HepG2 (cell line): ENCODE results near the gene NCKIPSD. TPM values are rescaled to one million over a fixed set of nuclear protein-coding genes. Genes with fewer than 3 reads are reported as not detected.
A peak's percentile ranks its signal among the peaks of the same experiment; 100 is the strongest.

Experiments used
- ATAC-seq: fragments of 200-7000 bp; cut with Tn5 transposase; 3 replicates; pipeline ENCODE4 v1.9.1; 2020; ENCODE audit warnings: mild to moderate bottlenecking, moderate library complexity
- BruUV-seq: library from RNA; stranded (reverse); fragments of 400-500 nt; replicated peaks from 2 replicates; lab custom pipeline; 2021; lab: Mats Ljungman, UMichigan
- CTCF ChIA-PET: fragments of 300-600 bp; formaldehyde crosslinking; extraction: SDS; loops from one replicate; lab custom pipeline; 2021; ENCODE audit warnings: low total read pairs, inconsistent platforms, low intra/inter-chr PET ratio; lab: Yijun Ruan, JAX
- POLR2A ChIA-PET: fragments of 350-600 bp; sonication (Branson Sonifier 250); formaldehyde crosslinking; loops from one replicate; lab custom pipeline; 2020; ENCODE audit warnings: antibody characterized with exemption, inconsistent platforms; lab: Yijun Ruan, JAX
- DNase-seq: peaks from one replicate; pipeline ENCODE4 v3.0.0-alpha.2; 2015; ENCODE audit warnings: low spot score
- FAIRE-seq: peaks from 3 replicates; lab custom pipeline; 2011; peaks lifted over from hg19 to GRCh38; lab: Jason Lieb, UNC
- H2AFZ ChIP-seq: one replicate; pipeline ENCODE4 v1.6.1; 2011; ENCODE audit warnings: low read length, inconsistent platforms
- H3K27ac ChIP-seq: fragments of 300-600 bp; 3 replicates; pipeline ENCODE4 v1.8.0; 2011; ENCODE audit warnings: mixed run types, mild to moderate bottlenecking, mixed read lengths, low read length, inconsistent platforms; ENCODE audit not compliant: insufficient read depth; ENCODE audit errors: extremely low read length
- H3K27me3 ChIP-seq, 2 experiments: fragments of 200-600 bp in 1 of 2; 2 replicates in 1 of 2; 3 replicates in 1 of 2; pipeline versions ENCODE4 v1.6.0 to v1.8.0; 2011; ENCODE audit warnings: low read length in 2 of 2, mild to moderate bottlenecking in 2 of 2, moderate library complexity in 2 of 2, inconsistent platforms in 1 of 2; ENCODE audit not compliant: insufficient read depth in 2 of 2, control insufficient read depth in 1 of 2
- H3K36me3 ChIP-seq, 2 experiments: fragments of 200-600 bp in 1 of 2; replicated peaks in 1 of 2; 2 replicates in 1 of 2; 3 replicates in 1 of 2; pipeline versions ENCODE4 v1.5.1 to v1.8.0; 2011; ENCODE audit warnings: low read length in 2 of 2, inconsistent platforms in 1 of 2; ENCODE audit not compliant: insufficient read depth in 2 of 2, control insufficient read depth in 1 of 2
- H3K4me1 ChIP-seq: 2 replicates; pipeline ENCODE4 v1.5.1; 2012; ENCODE audit warnings: low read length, inconsistent platforms; ENCODE audit not compliant: insufficient read depth
- H3K4me2 ChIP-seq: 2 replicates; pipeline ENCODE4 v1.6.0; 2011; ENCODE audit warnings: low read depth, low read length, inconsistent platforms
- H3K4me3 ChIP-seq, 3 experiments: fragments of 200-600 bp in 1 of 3; sonication (generic), shearing (Covaris generic) in 1 of 3; replicated peaks in 1 of 3; 2 replicates each; pipeline ENCODE4 v1.5.1; 2011 to 2016; ENCODE audit warnings: low read length in 3 of 3, inconsistent platforms in 2 of 3, low read depth in 2 of 3, mild to moderate bottlenecking in 2 of 3, control low read depth in 1 of 3, mixed read lengths in 1 of 3; ENCODE audit not compliant: insufficient read depth in 1 of 3
- H3K79me2 ChIP-seq: one replicate; pipeline ENCODE4 v1.6.1; 2011; ENCODE audit warnings: low read length, inconsistent platforms; ENCODE audit not compliant: insufficient read depth
- H3K9ac ChIP-seq: 2 replicates; pipeline ENCODE4 v1.6.0; 2011; ENCODE audit warnings: mild to moderate bottlenecking, low read depth, low read length, inconsistent platforms; ENCODE audit not compliant: insufficient read depth
- H3K9me3 ChIP-seq: 2 replicates; pipeline ENCODE4 v1.5.1; 2012; ENCODE audit warnings: mild to moderate bottlenecking, low read length
- H4K20me1 ChIP-seq: 2 replicates; pipeline ENCODE4 v1.6.0; 2011; ENCODE audit warnings: inconsistent platforms, mild to moderate bottlenecking, low read length, moderate library complexity; ENCODE audit not compliant: insufficient read depth
- RBM22 ChIP-seq: fragments of 200-400 bp; formaldehyde crosslinking; optimal IDR thresholded peaks from 2 replicates; pipeline ENCODE3; 2017; ENCODE audit warnings: mild to moderate bottlenecking, low read length, moderate library complexity
- SAFB2 ChIP-seq: sonication (generic); formaldehyde crosslinking; IDR thresholded peaks from 2 replicates; pipeline ENCODE4 v1.5.1; 2020; ENCODE audit warnings: missing genetic modification reagents, low read depth, mild to moderate bottlenecking, borderline replicate concordance
- ZNF224 ChIP-seq: sonication (generic); formaldehyde crosslinking; IDR thresholded peaks from 2 replicates; pipeline ENCODE4 v1.5.0; 2020; ENCODE audit warnings: mild to moderate bottlenecking, missing genetic modification reagents
- WGBS: methylation state at CpG from one replicate; pipeline ENCODE4 v1.1.6; 2017; ENCODE audit warnings: low lambda C conversion rate; 5-methylcytosine and 5-hydroxymethylcytosine counted together
- in situ Hi-C: cut with HindIII; loops from 2 replicates; pipeline ENCODE4 v1.10.0; 2017; ENCODE audit warnings: low pct_unique_long_range_greater_than_20kb; ENCODE audit not compliant: extremely low pct_ligation_motif_present
- intact Hi-C: fragments of 100-400 bp; cut with micrococcal nuclease; formaldehyde crosslinking; loops from one replicate; pipeline ENCODE4 v1.10.0; 2022; ENCODE audit not compliant: unreplicated experiment
- polyA plus RNA-seq, 8 experiments: library from polyadenylated mRNA; depleted of rRNA in 3 of 8; stranded (reverse) in 7 of 8; unstranded in 1 of 8; fragments of >200 nt; fragmentation: Illumina TruSeq in 4 of 8; extraction: Trizol in 4 of 8; gene quantifications; 2 replicates each; pipeline versions ENCODE4 v1.2.1 to v1.2.3, GENCODE V29; 2011 to 2016; ENCODE audit warnings: low read depth in 4 of 8, missing spikeins in 1 of 8, mixed read lengths in 1 of 8; ENCODE audit not compliant: insufficient read depth in 1 of 8
- total RNA-seq, 5 experiments: library from RNA; depleted of rRNA; stranded (reverse); fragments of >200 nt; fragmentation: Illumina TruSeq; extraction: Trizol; gene quantifications; 2 replicates each; pipeline ENCODE4 v1.2.3, GENCODE V29; 2016; ENCODE audit warnings: low read depth in 1 of 5
- TF ChIP-seq, protein P1 (sequence below): sonication (generic); formaldehyde crosslinking; IDR thresholded peaks from 2 replicates; pipeline ENCODE4 v1.8.0; 2022; ENCODE audit warnings: missing genetic modification reagents, low read depth, mild to moderate bottlenecking, borderline replicate concordance
- TF ChIP-seq, protein P2 (sequence below): sonication (generic); formaldehyde crosslinking; IDR thresholded peaks from 2 replicates; pipeline ENCODE4 v1.8.1; 2023; ENCODE audit warnings: mild to moderate bottlenecking, inconsistent platforms, moderate library complexity, missing genetic modification reagents, borderline replicate concordance

The NCKIPSD gene
- total and polyA plus RNA-seq, 2 of the 13 experiments (the other 11 are each of a cell fraction or from before 2014, with no cell fraction given) = 13.5 to 35.2 TPM

DNA sequence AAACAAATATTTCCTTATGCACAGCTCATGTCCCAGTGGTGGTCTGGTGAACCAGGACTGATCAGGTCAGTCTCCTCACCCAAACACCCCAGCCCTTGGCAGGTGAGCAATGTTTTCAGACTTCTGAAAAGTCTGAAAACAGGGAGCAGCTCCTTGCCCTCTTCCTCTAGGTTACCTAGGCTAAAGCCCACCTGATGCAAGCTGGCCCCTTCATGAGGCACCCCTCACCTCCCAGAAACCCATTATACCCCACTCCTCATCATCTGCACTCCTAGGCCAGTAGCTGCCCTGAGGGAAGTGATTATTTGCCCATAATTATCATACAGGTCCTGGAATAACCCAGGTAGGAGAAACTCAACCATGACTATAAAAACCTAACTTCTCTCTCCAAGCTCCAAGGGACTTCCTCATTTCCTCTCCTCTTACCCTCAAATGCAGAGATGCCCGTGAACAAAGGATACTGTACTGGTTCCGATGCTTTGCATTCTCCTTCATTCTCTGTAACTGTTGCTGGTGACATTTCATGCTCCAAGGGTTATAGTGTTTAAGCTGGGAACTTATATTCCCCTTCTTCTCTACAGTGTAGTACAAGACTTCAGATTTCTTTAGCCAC lies 5.2 kb upstream of the NCKIPSD start:
- no peak overlapping the region for H3K4me2 ChIP-seq
- in situ Hi-C loops = no loop called here
- no peak for DNase-seq
- peaks cover 5% of the 10 kb centered on the region for H3K79me2 ChIP-seq
- no TSS peak for BruUV-seq
- ATAC-seq = no peak
- POLR2A ChIA-PET = no interaction called here
- no peak overlapping the region for H3K4me3 ChIP-seq
- no peak overlapping the region for H2AFZ ChIP-seq
- peaks cover 12% of the 10 kb centered on the region; the same call in 1 of the 2 replicates for H4K20me1 ChIP-seq
- H3K27ac ChIP-seq = no peak overlapping the region
- peaks cover 8% of the 10 kb centered on the region for H3K4me1 ChIP-seq
- FAIRE-seq = no peak
- H3K9ac ChIP-seq = no peak overlapping the region
- CTCF ChIA-PET = no interaction called here
- intact Hi-C loops = no loop called here
- H3K27me3 ChIP-seq = no peaks in the 10 kb centered on the region; a peak in 1 of 5 replicates
- peak; percentile 22 for TF ChIP-seq RBM22
- TF ChIP-seq, protein P1, sequence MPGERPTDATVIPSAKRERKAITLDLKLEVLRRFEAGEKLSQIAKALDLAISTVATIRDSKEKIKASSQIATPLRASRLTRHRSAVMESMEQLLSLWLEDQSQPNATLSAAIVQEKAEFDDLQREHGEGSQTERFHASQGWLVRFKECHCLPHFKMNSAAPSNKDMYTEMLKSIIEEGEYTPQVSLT (CRISPR knock-in tag) = no peak
- no peaks in the 10 kb centered on the region for H3K9me3 ChIP-seq
- peaks cover 35 to 76% of the 10 kb centered on the region in 2 experiments for H3K36me3 ChIP-seq
- 96% methylated on average over 2 of the region's 2 CpGs for WGBS

GRCh38 chr3:48689384-48689783 lies 3.7 kb upstream of the NCKIPSD start:
- WGBS = 79% methylated on average over 5 of the region's 5 CpGs
- H3K27me3 ChIP-seq = no peaks in the 10 kb centered on the region; a peak in 2 of 5 replicates
- ATAC-seq (no peak), FAIRE-seq (no peak), DNase-seq (no peak)
- no peak overlapping the region for H3K27ac ChIP-seq
- H4K20me1 ChIP-seq = no peaks in the 10 kb centered on the region
- no peak overlapping the region for H2AFZ ChIP-seq
- POLR2A ChIA-PET = no interaction called here
- intact Hi-C loops (no loop called here), in situ Hi-C loops (no loop called here)
- TF ChIP-seq, protein P2, sequence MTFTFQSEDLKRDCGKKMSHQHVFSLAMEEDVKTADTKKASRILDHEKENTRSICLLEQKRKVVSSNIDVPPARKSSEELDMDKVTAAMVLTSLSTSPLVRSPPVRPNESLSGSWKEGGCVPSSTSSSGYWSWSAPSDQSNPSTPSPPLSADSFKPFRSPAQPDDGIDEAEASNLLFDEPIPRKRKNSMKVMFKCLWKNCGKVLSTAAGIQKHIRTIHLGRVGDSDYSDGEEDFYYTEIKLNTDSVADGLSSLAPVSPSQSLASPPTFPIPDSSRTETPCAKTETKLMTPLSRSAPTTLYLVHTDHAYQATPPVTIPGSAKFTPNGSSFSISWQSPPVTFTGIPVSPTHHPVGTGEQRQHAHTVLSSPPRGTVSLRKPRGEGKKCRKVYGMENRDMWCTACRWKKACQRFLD (CRISPR knock-in tag) = no peak
- no peak for TF ChIP-seq ZNF224
- no peak for TF ChIP-seq SAFB2
- peaks cover 10% of the 10 kb centered on the region for H3K4me1 ChIP-seq
- no peaks in the 10 kb centered on the region for H3K9me3 ChIP-seq
- peaks cover 10% of the 10 kb centered on the region for H3K79me2 ChIP-seq
- H3K36me3 ChIP-seq = peaks cover 26 to 64% of the 10 kb centered on the region in 2 experiments
- no TSS peak for BruUV-seq
- no peak overlapping the region for H3K4me2 ChIP-seq
- CTCF ChIA-PET = no interaction called here
- H3K4me3 ChIP-seq = no peak overlapping the region
- H3K9ac ChIP-seq = no peak overlapping the region
